ENCODE data around the gene SLC36A1.
"Not testable (repeated sequence)": the region's sequence is repeated elsewhere in the genome, so short reads cannot be mapped to it uniquely, and the experiment has no call there.

The SLC36A1 gene

GRCh38 chr5:151483647-151484046, 36.2 kb downstream of the SLC36A1 start:
- Mint-ChIP-seq H3K36me3 (peaks cover 49 to 73% of the 10 kb centered on the region in 2 donors), H3K9me3 (no peaks in the 10 kb centered on the region), H3K4me3 (no peak overlapping the region), H3K4me1 (no peaks in the 10 kb centered on the region), H3K27ac (no peak overlapping the region), H3K27me3 (no peaks in the 10 kb centered on the region)
- ATAC-seq (replicated peaks) = no peak
- no peak for DNase-seq

- ATAC-seq (replicated peaks) (no peak), DNase-seq (no peak)
- Mint-ChIP-seq H3K27me3 (no peaks in the 10 kb centered on the region), H3K4me3 (no peak overlapping the region), H3K36me3 (peaks cover 43 to 78% of the 10 kb centered on the region in 2 donors), H3K27ac (no peak overlapping the region), H3K9me3 (no peaks in the 10 kb centered on the region), H3K4me1 (no peaks in the 10 kb centered on the region)
Measured at GRCh38 chr5:151487544-151487943, 40.1 kb downstream of the SLC36A1 start.

GRCh38 chr5:151490627-151491026, 43.2 kb downstream of the SLC36A1 start:
- no peak for ATAC-seq (replicated peaks)
- no peak for DNase-seq
- Mint-ChIP-seq H3K27ac (no peak overlapping the region), H3K4me3 (no peak overlapping the region), H3K36me3 (peaks cover 35 to 66% of the 10 kb centered on the region in 2 donors), H3K9me3 (peaks cover 0 to 2% of the 10 kb centered on the region in 2 donors), H3K4me1 (no peaks in the 10 kb centered on the region), H3K27me3 (no peaks in the 10 kb centered on the region)

- no peak for DNase-seq
- Mint-ChIP-seq H3K36me3 (peaks cover 31 to 64% of the 10 kb centered on the region in 2 donors), H3K27me3 (no peaks in the 10 kb centered on the region), H3K9me3 (peaks cover 0 to 2% of the 10 kb centered on the region in 2 donors), H3K27ac (no peak overlapping the region), H3K4me1 (no peaks in the 10 kb centered on the region), H3K4me3 (no peak overlapping the region)
- no peak for ATAC-seq (replicated peaks)
Measured at GRCh38 chr5:151491062-151491461, 43.7 kb downstream of the SLC36A1 start.

GRCh38 chr5:151492729-151493128, 45.3 kb downstream of the SLC36A1 start:
- DNase-seq = no peak
- H3K27me3 Mint-ChIP-seq = no peaks in the 10 kb centered on the region
- H3K36me3 Mint-ChIP-seq = peaks cover 25 to 52% of the 10 kb centered on the region in 2 donors

GRCh38 chr5:151493665-151494064, 46.3 kb downstream of the SLC36A1 start:
- H3K36me3 Mint-ChIP-seq = peaks cover 17 to 46% of the 10 kb centered on the region in 2 donors
- H3K4me1 Mint-ChIP-seq = no peaks in the 10 kb centered on the region
- no peak for DNase-seq
- H3K4me3 Mint-ChIP-seq = no peak overlapping the region
- no peaks in the 10 kb centered on the region for H3K27me3 Mint-ChIP-seq
- H3K27ac Mint-ChIP-seq = no peak overlapping the region
- peaks cover 0 to 2% of the 10 kb centered on the region in 2 donors for H3K9me3 Mint-ChIP-seq
- no peak for ATAC-seq (replicated peaks)

More at GRCh38 chr5:151492729-151493128, 45.3 kb downstream of the SLC36A1 start:
- H3K27ac Mint-ChIP-seq = no peak overlapping the region
- ATAC-seq (replicated peaks) = peak in 1 of 2 donors; percentile 61
- H3K4me1 Mint-ChIP-seq = no peaks in the 10 kb centered on the region
- no peak overlapping the region for H3K4me3 Mint-ChIP-seq
- peaks cover 0 to 2% of the 10 kb centered on the region in 2 donors for H3K9me3 Mint-ChIP-seq

GRCh38 chr5:151495320-151495719, 47.9 kb downstream of the SLC36A1 start:
- Mint-ChIP-seq H3K36me3 (peaks cover 14 to 39% of the 10 kb centered on the region in 2 donors), H3K9me3 (peaks cover 0 to 2% of the 10 kb centered on the region in 2 donors), H3K27ac (no peak overlapping the region), H3K27me3 (no peaks in the 10 kb centered on the region), H3K4me3 (no peak overlapping the region), H3K4me1 (peaks cover 0 to 1% of the 10 kb centered on the region in 2 donors)
- ATAC-seq (replicated peaks) = no peak
- DNase-seq = no peak

- DNase-seq (no peak), ATAC-seq (replicated peaks) (no peak)
- Mint-ChIP-seq H3K27me3 (no peaks in the 10 kb centered on the region), H3K4me1 (peaks cover 5 to 9% of the 10 kb centered on the region in 2 donors), H3K4me3 (no peak overlapping the region), H3K9me3 (peaks cover 0 to 2% of the 10 kb centered on the region in 2 donors), H3K36me3 (peaks cover 12 to 41% of the 10 kb centered on the region in 2 donors), H3K27ac (no peak overlapping the region)
Measured at GRCh38 chr5:151496041-151496484, 48.7 kb downstream of the SLC36A1 start.

GRCh38 chr5:151497391-151498002, 50.1 kb downstream of the SLC36A1 start:
- Mint-ChIP-seq H3K36me3 (peaks cover 12 to 32% of the 10 kb centered on the region in 2 donors), H3K4me3 (no peak overlapping the region), H3K9me3 (peaks cover 0 to 2% of the 10 kb centered on the region in 2 donors), H3K27me3 (no peaks in the 10 kb centered on the region), H3K27ac (no peak overlapping the region), H3K4me1 (peaks cover 5 to 9% of the 10 kb centered on the region in 2 donors)
- ATAC-seq (replicated peaks) (no peak), DNase-seq (no peak)

- ATAC-seq (replicated peaks) (no peak), DNase-seq (no peak)
- Mint-ChIP-seq H3K27ac (no peak overlapping the region), H3K4me1 (peaks cover 5 to 9% of the 10 kb centered on the region in 2 donors), H3K9me3 (peaks cover 0 to 2% of the 10 kb centered on the region in 2 donors), H3K4me3 (no peak overlapping the region), H3K36me3 (peaks cover 12 to 29% of the 10 kb centered on the region in 2 donors), H3K27me3 (no peaks in the 10 kb centered on the region)
Measured at GRCh38 chr5:151498395-151499155, 51.2 kb downstream of the SLC36A1 start.

- Mint-ChIP-seq H3K36me3 (peaks cover 10 to 25% of the 10 kb centered on the region in 2 donors), H3K27me3 (no peaks in the 10 kb centered on the region), H3K4me3 (no peak overlapping the region), H3K27ac (peak overlapping the region; percentile 67), H3K9me3 (no peaks in the 10 kb centered on the region), H3K4me1 (peaks cover 5 to 9% of the 10 kb centered on the region in 2 donors)
- ATAC-seq (replicated peaks) = no peak
- DNase-seq = no peak
Measured at GRCh38 chr5:151499501-151500035, 52.2 kb downstream of the SLC36A1 start.

GRCh38 chr5:151504006-151504405, 56.6 kb downstream of the SLC36A1 start:
- H3K27me3 Mint-ChIP-seq = no peaks in the 10 kb centered on the region
- no peaks in the 10 kb centered on the region for H3K9me3 Mint-ChIP-seq
- peaks cover 20 to 23% of the 10 kb centered on the region in 2 donors for H3K36me3 Mint-ChIP-seq
- H3K27ac Mint-ChIP-seq = no peak overlapping the region
- peaks cover 6 to 9% of the 10 kb centered on the region in 2 donors for H3K4me1 Mint-ChIP-seq
- ATAC-seq (replicated peaks) (no peak), DNase-seq (no peak)
- no peak overlapping the region for H3K4me3 Mint-ChIP-seq

GRCh38 chr5:151508308-151508707, 60.9 kb downstream of the SLC36A1 start:
- peaks cover 19 to 21% of the 10 kb centered on the region in 2 donors for H3K36me3 Mint-ChIP-seq
- not testable (repeated sequence) for DNase-seq; H3K9me3 Mint-ChIP-seq; H3K27ac Mint-ChIP-seq; H3K27me3 Mint-ChIP-seq; H3K4me1 Mint-ChIP-seq; H3K4me3 Mint-ChIP-seq; ATAC-seq (replicated peaks)

- Mint-ChIP-seq H3K27me3 (no peaks in the 10 kb centered on the region), H3K4me3 (no peak overlapping the region), H3K27ac (no peak overlapping the region), H3K36me3 (peaks cover 17 to 21% of the 10 kb centered on the region in 2 donors), H3K4me1 (peaks cover 0 to 4% of the 10 kb centered on the region in 2 donors), H3K9me3 (no peaks in the 10 kb centered on the region)
- ATAC-seq (replicated peaks) (peak in 1 of 2 donors; percentile 53), DNase-seq (no peak)
Measured at GRCh38 chr5:151509231-151509630, 61.8 kb downstream of the SLC36A1 start.
